GM23338 (cell line): ENCODE measurements around the gene WFS1. TPM values are rescaled to one million over a fixed set of nuclear protein-coding genes. Genes with fewer than 3 reads are reported as not detected.

Experiments used
- ATAC-seq: fragments of 200-7000 bp; cut with Tn5 transposase; 3 replicates; pipeline ENCODE4 v1.9.1; 2020
- DNase-seq: peaks from one replicate; pipeline ENCODE4 v3.0.0-alpha.2; 2015; ENCODE audit warnings: low spot score
- H2AFZ ChIP-seq: fragments of 200-600 bp; sonication (generic); 2 replicates; pipeline ENCODE4 v1.8.0; 2016; ENCODE audit warnings: antibody characterized with exemption, mild to moderate bottlenecking, moderate library complexity
- H3F3A ChIP-seq: fragments of 200-600 bp; sonication (generic); replicated peaks from 2 replicates; pipeline ENCODE4 v1.8.0; 2017; ENCODE audit warnings: antibody characterized with exemption, mixed run types, low read depth
- H3K27ac ChIP-seq: fragments of 200-600 bp; sonication (generic); 2 replicates; pipeline ENCODE4 v1.6.1; 2016; ENCODE audit warnings: low read depth
- H3K27me3 ChIP-seq: fragments of 200-600 bp; sonication (generic); 2 replicates; pipeline ENCODE4 v1.8.0; 2016; ENCODE audit warnings: mild to moderate bottlenecking, mixed run types, moderate library complexity; ENCODE audit not compliant: insufficient read depth
- H3K36me3 ChIP-seq: fragments of 200-600 bp; sonication (generic); 2 replicates; pipeline ENCODE4 v1.8.0; 2016; ENCODE audit warnings: mild to moderate bottlenecking; ENCODE audit not compliant: insufficient read depth
- H3K4me1 ChIP-seq: fragments of 200-600 bp; sonication (generic); 2 replicates; pipeline ENCODE4 v1.8.0; 2016; ENCODE audit warnings: mild to moderate bottlenecking, moderate library complexity; ENCODE audit not compliant: insufficient read depth
- H3K4me2 ChIP-seq: fragments of 200-600 bp; sonication (generic); 2 replicates; pipeline ENCODE4 v1.7.1; 2017; ENCODE audit warnings: mixed run types
- H3K4me3 ChIP-seq: fragments of 200-600 bp; sonication (generic); 2 replicates; pipeline ENCODE4 v1.6.1; 2016; ENCODE audit warnings: mixed run types
- H3K79me2 ChIP-seq: fragments of 200-600 bp; sonication (generic); replicated peaks from 2 replicates; pipeline ENCODE4 v1.8.0; 2017; ENCODE audit warnings: mild to moderate bottlenecking; ENCODE audit not compliant: insufficient read depth
- H3K9me2 ChIP-seq: fragments of 200-600 bp; sonication (generic); 2 replicates; pipeline ENCODE4 v1.8.0; 2017; ENCODE audit not compliant: insufficient read depth
- H4K20me1 ChIP-seq: fragments of 200-600 bp; sonication (generic); replicated peaks from 2 replicates; pipeline ENCODE4 v1.8.0; 2017; ENCODE audit warnings: mild to moderate bottlenecking; ENCODE audit not compliant: insufficient read depth
- H3K27ac Mint-ChIP-seq: 2 replicates; pipeline ENCODE4 v1.8.0; 2020; ENCODE audit warnings: inconsistent platforms, mild to moderate bottlenecking, moderate library complexity, mixed read lengths
- H3K27me3 Mint-ChIP-seq: 3 replicates; pipeline ENCODE4 v1.8.0; 2022; ENCODE audit warnings: low read depth, mild to moderate bottlenecking, moderate library complexity, mixed read lengths, inconsistent platforms; ENCODE audit not compliant: insufficient read depth, poor library complexity
- H3K36me3 Mint-ChIP-seq: 3 replicates; pipeline ENCODE4 v1.8.0; 2021; ENCODE audit warnings: low read depth, mild to moderate bottlenecking, inconsistent platforms, moderate library complexity, mixed read lengths
- H3K4me1 Mint-ChIP-seq: 3 replicates; pipeline ENCODE4 v1.8.0; 2020; ENCODE audit warnings: mild to moderate bottlenecking, inconsistent platforms, mixed read lengths
- H3K4me3 Mint-ChIP-seq: 3 replicates; pipeline ENCODE4 v1.8.0; 2021; ENCODE audit warnings: moderate library complexity, mild to moderate bottlenecking, inconsistent platforms, mixed read lengths
- H3K9me3 Mint-ChIP-seq: 3 replicates; pipeline ENCODE4 v1.8.0; 2020; ENCODE audit warnings: moderate library complexity, mild to moderate bottlenecking, inconsistent platforms, mixed read lengths
- EZH2phosphoT487 ChIP-seq: fragments of 200-600 bp; sonication (generic); IDR thresholded peaks from one replicate; pipeline ENCODE4 v1.8.1; 2018; ENCODE audit warnings: antibody characterized with exemption; ENCODE audit not compliant: unreplicated experiment
- JUNB ChIP-seq: IDR thresholded peaks from one replicate; pipeline ENCODE4 v1.6.1; 2016; ENCODE audit warnings: antibody characterized with exemption; ENCODE audit not compliant: unreplicated experiment
- ZNF114 ChIP-seq: fragments of 250-450 bp; sonication (Bioruptor Pico); IDR thresholded peaks from 2 replicates; pipeline ENCODE4 v1.5.0; 2020; ENCODE audit warnings: mild to moderate bottlenecking, moderate library complexity
- ZNF331 ChIP-seq: fragments of 250-450 bp; sonication (Bioruptor Pico); IDR thresholded peaks from 2 replicates; pipeline ENCODE4 v1.5.0; 2020; ENCODE audit warnings: low read depth, mild to moderate bottlenecking, moderate library complexity
- ZNF462 ChIP-seq: fragments of 250-450 bp; sonication (Bioruptor Pico); IDR thresholded peaks from 2 replicates; pipeline ENCODE4 v1.5.0; 2020; ENCODE audit warnings: mild to moderate bottlenecking, moderate library complexity
- polyA plus RNA-seq: library from polyadenylated mRNA; unstranded; fragments of >200 nt; fragmentation: Nextera tagmentation; extraction: Ambion mirVana; gene quantifications from 2 replicates; pipeline ENCODE4 v1.2.1, GENCODE V29; 2016
- total RNA-seq: library from RNA; depleted of rRNA; stranded (reverse); fragments of >200 nt; shearing (Covaris generic); gene quantifications from 2 replicates; pipeline ENCODE4 v1.2.3, GENCODE V29; 2014
- TF ChIP-seq, protein P1 (sequence below): IDR thresholded peaks from one replicate; pipeline ENCODE4 v1.6.1; 2018; ENCODE audit warnings: antibody characterized with exemption; ENCODE audit not compliant: unreplicated experiment
- TF ChIP-seq, protein P2 (sequence below), 2 experiments: fragments of 200-600 bp in 1 of 2; sonication (generic) in 1 of 2; conservative IDR thresholded peaks; 2 replicates each; pipeline versions ENCODE4 v1.5.1 to v1.6.1; 2016 to 2017; ENCODE audit warnings: antibody characterized with exemption in 2 of 2, low read depth in 2 of 2, mild to moderate bottlenecking in 2 of 2, moderate library complexity in 1 of 2

The WFS1 gene
- total and polyA plus RNA-seq, 2 experiments from 2014 or later, result 24.7 to 45.4 TPM

DNA sequence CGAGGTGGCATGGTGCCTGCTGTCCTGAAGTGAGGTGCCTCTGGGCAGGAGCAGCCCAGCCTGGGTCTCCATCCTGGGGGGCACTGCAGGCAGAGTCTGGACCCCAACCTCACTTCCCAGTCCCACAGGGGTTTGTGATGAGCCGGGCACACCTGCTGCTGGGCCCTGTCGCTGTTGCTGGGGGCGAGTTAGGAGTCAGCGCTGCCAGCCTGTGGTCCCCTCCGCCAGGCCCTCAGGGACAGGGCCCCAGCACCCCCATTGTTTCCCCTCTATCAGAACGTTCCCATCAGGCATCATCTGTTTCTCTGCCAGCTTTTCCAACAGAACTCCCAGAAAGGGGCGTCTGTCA lies 23.4 kb downstream of the WFS1 start:
- H3K79me2 ChIP-seq, result no peaks in the 10 kb centered on the region
- H3K4me1 ChIP-seq, result no peaks in the 10 kb centered on the region
- H3K36me3 ChIP-seq, result 0 out of 2 replicates have a peak, but pooled peaks cover 5% of the 10 kb centered on the region
- H3K27me3 ChIP-seq, result no peaks in the 10 kb centered on the region
- ATAC-seq (no peak), DNase-seq (no peak)
- no peak overlapping the region for H2AFZ ChIP-seq
- peaks cover 5% of the 10 kb centered on the region for H3K27me3 Mint-ChIP-seq
- TF ChIP-seq ZNF331 (CRISPR knock-in tag) (no peak), EZH2phosphoT487 (no peak), JUNB (no peak), ZNF462 (no peak), ZNF114 (CRISPR knock-in tag) (no peak)
- TF ChIP-seq, protein P1, sequence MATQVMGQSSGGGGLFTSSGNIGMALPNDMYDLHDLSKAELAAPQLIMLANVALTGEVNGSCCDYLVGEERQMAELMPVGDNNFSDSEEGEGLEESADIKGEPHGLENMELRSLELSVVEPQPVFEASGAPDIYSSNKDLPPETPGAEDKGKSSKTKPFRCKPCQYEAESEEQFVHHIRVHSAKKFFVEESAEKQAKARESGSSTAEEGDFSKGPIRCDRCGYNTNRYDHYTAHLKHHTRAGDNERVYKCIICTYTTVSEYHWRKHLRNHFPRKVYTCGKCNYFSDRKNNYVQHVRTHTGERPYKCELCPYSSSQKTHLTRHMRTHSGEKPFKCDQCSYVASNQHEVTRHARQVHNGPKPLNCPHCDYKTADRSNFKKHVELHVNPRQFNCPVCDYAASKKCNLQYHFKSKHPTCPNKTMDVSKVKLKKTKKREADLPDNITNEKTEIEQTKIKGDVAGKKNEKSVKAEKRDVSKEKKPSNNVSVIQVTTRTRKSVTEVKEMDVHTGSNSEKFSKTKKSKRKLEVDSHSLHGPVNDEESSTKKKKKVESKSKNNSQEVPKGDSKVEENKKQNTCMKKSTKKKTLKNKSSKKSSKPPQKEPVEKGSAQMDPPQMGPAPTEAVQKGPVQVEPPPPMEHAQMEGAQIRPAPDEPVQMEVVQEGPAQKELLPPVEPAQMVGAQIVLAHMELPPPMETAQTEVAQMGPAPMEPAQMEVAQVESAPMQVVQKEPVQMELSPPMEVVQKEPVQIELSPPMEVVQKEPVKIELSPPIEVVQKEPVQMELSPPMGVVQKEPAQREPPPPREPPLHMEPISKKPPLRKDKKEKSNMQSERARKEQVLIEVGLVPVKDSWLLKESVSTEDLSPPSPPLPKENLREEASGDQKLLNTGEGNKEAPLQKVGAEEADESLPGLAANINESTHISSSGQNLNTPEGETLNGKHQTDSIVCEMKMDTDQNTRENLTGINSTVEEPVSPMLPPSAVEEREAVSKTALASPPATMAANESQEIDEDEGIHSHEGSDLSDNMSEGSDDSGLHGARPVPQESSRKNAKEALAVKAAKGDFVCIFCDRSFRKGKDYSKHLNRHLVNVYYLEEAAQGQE, result no peak
- TF ChIP-seq, protein P2, sequence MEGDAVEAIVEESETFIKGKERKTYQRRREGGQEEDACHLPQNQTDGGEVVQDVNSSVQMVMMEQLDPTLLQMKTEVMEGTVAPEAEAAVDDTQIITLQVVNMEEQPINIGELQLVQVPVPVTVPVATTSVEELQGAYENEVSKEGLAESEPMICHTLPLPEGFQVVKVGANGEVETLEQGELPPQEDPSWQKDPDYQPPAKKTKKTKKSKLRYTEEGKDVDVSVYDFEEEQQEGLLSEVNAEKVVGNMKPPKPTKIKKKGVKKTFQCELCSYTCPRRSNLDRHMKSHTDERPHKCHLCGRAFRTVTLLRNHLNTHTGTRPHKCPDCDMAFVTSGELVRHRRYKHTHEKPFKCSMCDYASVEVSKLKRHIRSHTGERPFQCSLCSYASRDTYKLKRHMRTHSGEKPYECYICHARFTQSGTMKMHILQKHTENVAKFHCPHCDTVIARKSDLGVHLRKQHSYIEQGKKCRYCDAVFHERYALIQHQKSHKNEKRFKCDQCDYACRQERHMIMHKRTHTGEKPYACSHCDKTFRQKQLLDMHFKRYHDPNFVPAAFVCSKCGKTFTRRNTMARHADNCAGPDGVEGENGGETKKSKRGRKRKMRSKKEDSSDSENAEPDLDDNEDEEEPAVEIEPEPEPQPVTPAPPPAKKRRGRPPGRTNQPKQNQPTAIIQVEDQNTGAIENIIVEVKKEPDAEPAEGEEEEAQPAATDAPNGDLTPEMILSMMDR (conservative IDR thresholded peaks at IDR 0.05; ENCODE audit: low read depth in 2 of 2), result no peak
- H4K20me1 ChIP-seq, result no peaks in the 10 kb centered on the region; the same call in 1 of the 2 replicates
- H3K27ac Mint-ChIP-seq, result no peak overlapping the region
- H3F3A ChIP-seq, result no peaks in the 10 kb centered on the region
- H3K36me3 Mint-ChIP-seq, result peaks cover 27% of the 10 kb centered on the region
- no peaks in the 10 kb centered on the region for H3K4me1 Mint-ChIP-seq
- H3K4me3 Mint-ChIP-seq, result no peak overlapping the region
- H3K9me2 ChIP-seq, result no peaks in the 10 kb centered on the region
- H3K4me2 ChIP-seq, result no peak overlapping the region
- H3K4me3 ChIP-seq, result no peak overlapping the region
- H3K9me3 Mint-ChIP-seq, result no peaks in the 10 kb centered on the region
- H3K27ac ChIP-seq, result no peak overlapping the region
